ENCODE measurements around the gene MYO5C.

DNA sequence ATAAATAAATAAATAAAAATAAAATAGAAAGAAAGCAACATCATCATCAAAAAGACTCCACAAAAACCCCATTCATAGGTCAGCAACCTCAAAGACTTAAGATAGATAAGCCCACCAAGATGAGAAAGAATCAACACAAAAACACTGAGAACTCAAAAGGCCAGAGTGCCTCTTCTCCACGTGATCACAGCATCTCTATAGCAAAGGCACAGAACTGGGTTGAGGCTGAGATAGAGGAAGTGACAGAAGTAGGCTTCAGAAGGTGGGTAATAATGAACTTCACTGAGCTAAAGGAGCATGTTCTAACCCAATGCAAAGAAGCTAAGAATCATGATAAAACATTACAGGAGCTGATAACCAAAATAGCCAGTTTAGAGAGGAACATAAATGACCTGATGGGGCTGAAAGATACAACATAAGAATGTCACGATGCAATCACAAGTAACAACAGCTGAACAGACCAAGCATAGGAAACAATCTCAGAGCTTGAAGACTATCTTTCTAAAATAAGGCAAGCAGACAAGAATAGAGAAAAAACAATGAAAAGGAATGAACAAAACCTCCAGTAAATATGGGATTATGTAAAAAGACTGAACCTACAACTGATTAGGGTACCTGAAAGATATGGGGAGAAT is 130.9 kb downstream of the MYO5C start:
- TF ChIP-seq, protein P1, sequence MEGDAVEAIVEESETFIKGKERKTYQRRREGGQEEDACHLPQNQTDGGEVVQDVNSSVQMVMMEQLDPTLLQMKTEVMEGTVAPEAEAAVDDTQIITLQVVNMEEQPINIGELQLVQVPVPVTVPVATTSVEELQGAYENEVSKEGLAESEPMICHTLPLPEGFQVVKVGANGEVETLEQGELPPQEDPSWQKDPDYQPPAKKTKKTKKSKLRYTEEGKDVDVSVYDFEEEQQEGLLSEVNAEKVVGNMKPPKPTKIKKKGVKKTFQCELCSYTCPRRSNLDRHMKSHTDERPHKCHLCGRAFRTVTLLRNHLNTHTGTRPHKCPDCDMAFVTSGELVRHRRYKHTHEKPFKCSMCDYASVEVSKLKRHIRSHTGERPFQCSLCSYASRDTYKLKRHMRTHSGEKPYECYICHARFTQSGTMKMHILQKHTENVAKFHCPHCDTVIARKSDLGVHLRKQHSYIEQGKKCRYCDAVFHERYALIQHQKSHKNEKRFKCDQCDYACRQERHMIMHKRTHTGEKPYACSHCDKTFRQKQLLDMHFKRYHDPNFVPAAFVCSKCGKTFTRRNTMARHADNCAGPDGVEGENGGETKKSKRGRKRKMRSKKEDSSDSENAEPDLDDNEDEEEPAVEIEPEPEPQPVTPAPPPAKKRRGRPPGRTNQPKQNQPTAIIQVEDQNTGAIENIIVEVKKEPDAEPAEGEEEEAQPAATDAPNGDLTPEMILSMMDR (IDR thresholded peaks at IDR 0.05 in 2 of 3, conservative IDR thresholded peaks at IDR 0.05 in 1 of 3; ENCODE audit: control insufficient read depth in 2 of 3, extremely low read depth in 1 of 3, insufficient read depth in 1 of 3, low read depth in 3 of 3, low read length in 3 of 3) = no peak
- TF ChIP-seq CBX5 (IDR thresholded peaks at IDR 0.05; ENCODE audit: low read depth) = no peak
- TF ChIP-seq SMAD5 (IDR thresholded peaks at IDR 0.05; ENCODE audit: low read depth) = no peak
- TF ChIP-seq SP1 (IDR thresholded peaks at IDR 0.05; ENCODE audit: low read depth, low read length) = no peak
- TF ChIP-seq, protein P2, sequence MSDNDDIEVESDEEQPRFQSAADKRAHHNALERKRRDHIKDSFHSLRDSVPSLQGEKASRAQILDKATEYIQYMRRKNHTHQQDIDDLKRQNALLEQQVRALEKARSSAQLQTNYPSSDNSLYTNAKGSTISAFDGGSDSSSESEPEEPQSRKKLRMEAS (IDR thresholded peaks at IDR 0.05; ENCODE audit: low read depth, low read length) = no peak
- TF ChIP-seq RFX5 (IDR thresholded peaks at IDR 0.05; ENCODE audit: low read depth, low read length) = no peak

Data from GM12878 (cell line).